ENCODE results near the gene GALM.
"Not testable (repeated sequence)": the region's sequence is repeated elsewhere in the genome, so short reads cannot be mapped to it uniquely, and the experiment has no call there.

Gene GALM

DNA sequence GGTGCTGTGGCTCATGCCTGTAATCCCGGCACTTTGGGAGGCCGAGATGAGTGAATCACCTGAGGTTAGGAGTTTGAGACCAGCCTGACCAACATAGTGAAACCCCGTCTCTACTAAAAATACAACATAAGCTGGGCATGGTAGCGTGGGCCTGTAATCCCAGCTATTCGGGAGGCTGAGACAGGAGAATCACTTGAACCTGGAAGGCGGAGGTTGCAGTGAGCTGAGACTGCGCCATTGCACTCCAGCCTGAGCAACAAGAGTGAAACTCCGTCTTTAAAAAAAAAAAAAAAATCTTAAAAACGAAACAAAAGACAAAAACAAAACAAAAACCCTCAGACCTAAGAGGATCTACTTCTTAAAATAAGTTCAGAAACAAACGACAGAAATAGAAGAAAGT is 16.7 kb downstream of the GALM start:
- DNase-seq, result not testable (repeated sequence)

DNA sequence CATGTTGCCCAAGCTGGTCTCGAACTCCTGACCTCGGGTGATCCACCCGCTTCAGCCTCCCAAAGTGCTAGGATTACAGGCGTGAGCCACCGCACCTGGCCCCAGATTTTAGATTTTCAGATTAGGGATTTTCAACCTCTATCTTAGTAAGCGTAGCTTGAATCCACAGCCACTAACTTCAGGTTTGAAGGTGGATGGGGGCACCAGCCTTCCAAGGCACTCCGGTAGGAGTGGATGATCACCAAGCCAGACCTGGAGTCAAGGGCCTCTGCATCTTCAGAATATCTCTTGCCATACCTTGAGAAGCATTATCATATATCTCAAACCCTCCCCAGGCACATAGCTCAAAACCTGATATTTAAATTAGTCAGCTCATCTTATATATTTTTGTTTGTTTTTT is 17.9 kb downstream of the GALM start:
- DNase-seq, result no peak

DNA sequence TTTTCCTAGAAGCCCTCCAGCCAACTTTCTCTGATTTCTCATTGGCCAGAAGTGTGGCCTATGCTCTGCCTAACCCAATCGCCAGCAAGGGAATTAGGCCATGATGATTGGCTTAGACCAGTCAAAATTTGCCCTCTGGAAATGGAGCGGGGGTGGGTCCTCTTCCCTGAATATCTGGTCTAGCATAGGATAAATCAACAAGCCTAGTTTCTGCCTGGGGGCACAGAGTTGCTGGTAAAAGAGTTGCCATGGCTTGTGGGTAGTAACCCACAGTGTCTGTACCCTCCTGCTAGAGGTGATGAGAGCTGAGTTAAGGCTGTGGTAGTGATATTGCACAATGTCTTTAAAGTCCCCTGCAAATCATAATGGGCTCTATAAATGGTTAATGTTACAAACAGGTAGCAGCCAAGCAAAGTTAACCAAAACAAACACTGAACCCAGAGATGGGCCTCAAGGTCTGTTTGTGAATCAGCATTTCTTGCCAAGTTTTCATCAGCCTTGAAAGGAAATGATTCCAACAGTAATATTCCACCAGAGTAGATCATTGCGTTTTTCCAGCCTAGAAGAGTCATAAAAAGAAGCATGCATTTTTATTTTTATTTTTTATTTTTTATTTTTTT is 19.3 kb downstream of the GALM start:
- DNase-seq, result no peak

GRCh38 chr2:38690499-38691420 is 24.8 kb downstream of the GALM start:
- no peak for DNase-seq

DNA sequence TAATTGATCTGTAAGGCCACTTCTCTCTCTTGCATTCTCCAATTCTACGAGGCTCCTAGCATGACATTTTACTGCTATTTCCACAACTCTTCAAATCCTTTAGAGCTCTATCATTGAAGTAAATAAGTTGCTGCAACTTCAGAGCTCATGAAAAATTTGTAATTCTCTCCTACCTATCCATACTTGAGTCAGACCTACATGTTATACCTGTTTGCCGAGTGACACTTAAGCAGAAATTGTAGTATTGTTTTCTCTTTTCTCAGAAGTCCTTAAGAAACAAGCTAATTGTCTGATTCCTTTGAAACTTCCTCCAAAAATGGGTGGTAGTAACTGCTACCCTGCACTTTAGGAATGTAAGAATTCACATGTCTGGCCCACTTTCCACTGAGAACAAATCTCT is 26.1 kb downstream of the GALM start:
- DNase-seq, result no peak

DNA sequence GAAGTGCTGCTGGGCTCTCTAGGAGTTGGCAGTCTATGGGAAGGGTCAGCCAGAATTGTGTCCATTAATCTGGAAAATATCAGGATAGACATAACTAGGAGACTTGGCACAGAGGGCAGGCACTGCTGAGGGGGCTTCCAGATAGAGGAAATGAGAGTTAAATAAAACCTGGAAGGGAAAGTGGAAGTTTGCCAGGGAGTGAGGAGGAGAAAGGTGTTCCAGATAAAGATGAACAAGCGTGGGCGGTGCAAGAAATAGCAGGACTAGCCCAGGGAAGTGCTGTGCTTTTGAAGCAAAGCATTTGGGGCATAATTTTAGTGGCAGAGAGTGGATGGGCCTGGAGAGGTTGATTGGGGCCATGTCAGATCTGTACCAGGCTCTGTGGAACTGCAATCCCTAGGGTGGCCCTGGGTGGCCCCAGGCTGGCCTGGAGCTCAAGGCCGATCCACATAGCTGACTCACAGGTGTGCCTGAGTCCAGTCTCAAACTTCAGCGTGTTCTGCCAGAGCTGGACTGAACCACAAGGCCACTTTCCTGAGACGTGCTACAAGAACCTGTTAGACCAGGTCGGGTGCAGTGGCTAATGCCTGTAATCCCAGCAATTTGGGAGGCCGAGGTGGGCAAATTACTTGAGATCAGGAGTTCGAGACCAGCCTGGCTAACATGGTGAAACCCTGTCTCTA is 26.9 kb downstream of the GALM start:
- no peak for DNase-seq

- no peak for DNase-seq
Measured at GRCh38 chr2:38697116-38697840, 31.4 kb downstream of the GALM start.

- DNase-seq, result no peak
Measured at GRCh38 chr2:38698467-38699003, 32.6 kb downstream of the GALM start.

DNA sequence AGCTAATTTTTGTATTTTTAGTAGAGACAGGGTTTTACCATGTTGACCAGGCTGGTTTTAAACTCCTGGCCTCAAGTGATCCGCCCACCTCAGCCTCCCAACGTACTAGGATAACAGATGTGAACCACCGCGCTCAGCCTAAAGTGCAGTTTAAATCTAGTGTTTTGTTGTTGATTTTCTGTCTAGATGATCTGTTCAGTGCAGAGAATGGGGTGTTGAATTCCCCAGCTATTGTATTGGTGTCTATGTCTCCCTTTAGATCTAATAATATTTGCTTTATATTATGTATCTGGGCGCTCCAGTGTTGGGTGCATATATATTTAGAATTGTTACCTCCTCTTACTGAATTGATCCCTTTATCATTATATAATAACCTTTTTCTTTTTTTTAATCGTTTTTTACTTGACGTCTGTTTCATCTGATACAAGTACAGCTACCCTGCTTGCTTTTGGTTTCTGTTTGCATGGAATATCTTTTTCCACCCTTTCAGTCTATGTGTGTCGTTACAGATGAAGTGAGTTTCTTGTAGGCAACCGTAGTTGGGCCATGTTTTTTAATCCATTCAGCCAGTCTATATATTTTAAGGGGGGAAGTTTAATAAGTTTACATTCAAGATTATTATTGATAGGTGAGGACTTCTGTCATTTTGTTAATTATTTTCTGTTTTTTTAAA is 34.3 kb downstream of the GALM start:
- DNase-seq, result no peak

DNA sequence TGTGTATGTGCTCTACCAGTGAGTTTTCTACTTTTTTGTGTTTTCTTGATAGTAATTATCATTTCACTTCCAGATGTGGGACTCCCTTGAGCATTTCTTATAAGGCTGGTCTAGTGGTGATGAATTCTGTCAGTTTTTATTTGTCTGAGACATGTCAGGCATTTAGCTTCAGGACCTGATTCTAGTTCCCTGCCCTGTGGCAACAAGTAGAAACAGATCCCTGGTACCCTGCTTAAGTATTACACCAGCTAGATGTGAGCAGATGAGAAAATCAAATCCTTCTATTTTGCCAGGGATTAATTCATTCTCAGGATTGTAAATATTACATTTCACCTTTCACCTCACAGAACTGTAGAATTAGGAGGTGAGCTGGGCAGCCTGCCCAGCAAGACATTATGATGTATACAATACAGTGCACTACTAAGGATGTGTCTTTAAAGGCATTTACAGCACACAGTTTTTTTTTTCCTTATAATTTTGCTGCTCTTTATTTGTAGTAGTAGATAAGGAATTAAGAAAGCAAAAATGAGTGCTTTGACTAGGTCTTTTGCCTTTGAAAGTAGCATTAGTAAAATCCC is 35.1 kb downstream of the GALM start:
- DNase-seq, result no peak

GRCh38 chr2:38701542-38701941 is 35.6 kb downstream of the GALM start:
- DNase-seq, result no peak

DNA sequence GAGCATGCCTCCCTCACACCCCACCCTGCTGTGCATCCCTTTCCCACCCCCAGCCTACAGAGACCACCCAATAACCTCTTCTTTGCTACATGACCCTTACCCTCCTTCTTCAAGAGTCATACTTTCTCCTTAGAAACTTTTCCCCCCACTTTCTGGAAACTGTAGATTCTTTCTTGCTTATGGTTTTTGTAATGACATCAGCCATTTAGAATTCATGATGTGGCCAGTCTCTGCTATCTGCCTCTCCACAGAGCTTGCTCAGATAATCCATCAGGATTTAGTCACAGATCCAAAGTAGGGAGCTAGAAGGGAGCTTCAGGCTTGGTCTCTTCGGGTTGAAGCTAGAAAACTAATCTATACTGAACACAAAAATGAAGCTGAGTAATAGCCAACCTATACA is 36.5 kb downstream of the GALM start:
- no peak for DNase-seq

GRCh38 chr2:38703336-38703735 is 37.4 kb downstream of the GALM start:
- not testable (repeated sequence) for DNase-seq

DNA sequence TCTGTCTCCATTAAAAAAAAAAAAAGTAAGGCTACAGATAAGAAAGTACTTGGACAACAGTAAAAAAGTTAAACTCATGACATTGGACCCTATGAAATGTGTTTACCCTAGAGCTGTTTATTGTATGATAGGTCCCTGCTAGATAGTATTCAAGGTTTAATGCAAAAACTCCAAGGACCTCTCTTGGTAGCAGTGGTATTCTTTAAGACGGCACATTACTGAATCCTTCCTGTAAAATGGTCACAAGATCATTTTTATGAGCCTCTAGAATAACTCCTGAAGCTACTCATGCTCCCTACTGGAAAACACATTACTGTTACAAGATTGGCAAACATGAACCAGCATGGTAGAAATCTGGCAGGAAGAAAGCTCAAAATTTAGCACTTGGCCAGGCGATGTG is 38.8 kb downstream of the GALM start:
- no peak for DNase-seq

DNA sequence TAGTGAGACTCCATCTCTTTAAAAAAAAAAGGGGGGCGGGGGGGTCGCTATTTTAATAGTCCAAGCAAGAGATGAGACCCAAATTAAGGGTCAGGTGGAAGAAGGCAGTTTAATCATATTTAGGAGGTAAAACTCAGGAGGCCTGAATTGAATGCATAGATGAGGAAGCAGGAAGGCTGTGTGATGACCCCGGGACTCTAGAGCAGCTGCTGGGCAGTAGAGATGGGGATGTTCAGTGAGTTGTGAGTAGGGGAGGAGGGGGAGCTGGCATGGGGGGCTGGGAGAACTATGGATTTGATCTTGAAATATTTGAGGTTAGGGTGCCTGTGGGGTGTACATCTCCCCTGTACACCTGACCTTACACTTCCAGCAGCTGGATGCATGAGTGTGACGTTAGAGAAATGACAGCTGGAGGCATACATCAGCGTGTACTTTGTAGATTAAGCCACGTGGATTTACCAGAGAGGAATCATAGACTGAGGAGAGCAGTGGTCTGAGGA is 41.0 kb downstream of the GALM start:
- no peak for DNase-seq

- not testable (repeated sequence) for DNase-seq
Measured at GRCh38 chr2:38708491-38708890, 42.6 kb downstream of the GALM start.

DNA sequence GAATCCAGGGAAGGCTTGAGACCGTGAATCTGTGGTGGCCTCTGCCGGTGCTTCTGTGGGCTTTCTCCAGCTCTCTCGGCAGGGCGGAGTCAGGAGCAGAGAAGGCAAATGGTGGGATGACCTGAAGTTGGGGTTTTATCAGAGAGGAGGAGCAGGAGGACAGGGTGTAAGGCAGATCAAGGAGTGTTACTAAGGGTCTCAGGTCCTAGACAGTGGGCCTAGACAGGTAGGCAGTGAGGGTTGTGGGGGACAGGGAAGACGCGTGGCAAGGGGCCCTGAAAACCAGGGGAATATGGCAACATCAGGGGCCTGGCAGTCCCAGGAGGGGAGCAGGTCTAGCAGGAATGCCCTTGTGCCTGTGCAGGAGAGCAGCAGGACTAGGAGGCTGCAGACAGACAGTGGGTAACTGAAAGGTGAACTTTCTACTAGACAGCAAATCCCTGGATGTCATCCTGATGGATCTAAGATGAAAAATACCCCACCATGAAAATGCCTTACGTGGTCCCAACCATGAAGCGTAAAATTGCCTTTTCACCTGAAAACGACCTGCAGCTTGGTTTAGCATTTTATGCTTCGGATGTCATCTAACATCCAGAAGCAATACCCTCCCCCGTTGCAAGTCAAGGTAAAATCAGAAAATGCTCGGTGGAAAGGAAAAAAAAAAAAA is 43.1 kb downstream of the GALM start:
- no peak for DNase-seq

GRCh38 chr2:38709567-38710194 is 43.8 kb downstream of the GALM start:
- DNase-seq, result no peak

DNA sequence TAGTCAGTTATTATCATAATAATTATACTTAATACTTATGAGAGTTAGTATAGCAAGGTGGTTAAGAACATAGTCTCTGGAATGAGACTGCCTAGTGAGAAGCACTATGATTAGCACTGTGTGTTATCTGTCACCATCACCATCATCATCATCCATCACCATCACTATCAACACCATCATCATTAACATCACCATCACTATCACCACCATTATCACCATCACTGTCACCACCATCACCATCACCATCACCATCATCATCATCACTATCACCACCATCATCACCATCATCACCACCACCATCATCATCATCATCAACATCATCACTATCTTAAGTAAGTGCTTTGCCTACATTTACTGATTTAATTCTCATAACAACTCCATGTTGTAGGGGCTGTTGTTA is 45.6 kb downstream of the GALM start:
- DNase-seq, result no peak

DNA sequence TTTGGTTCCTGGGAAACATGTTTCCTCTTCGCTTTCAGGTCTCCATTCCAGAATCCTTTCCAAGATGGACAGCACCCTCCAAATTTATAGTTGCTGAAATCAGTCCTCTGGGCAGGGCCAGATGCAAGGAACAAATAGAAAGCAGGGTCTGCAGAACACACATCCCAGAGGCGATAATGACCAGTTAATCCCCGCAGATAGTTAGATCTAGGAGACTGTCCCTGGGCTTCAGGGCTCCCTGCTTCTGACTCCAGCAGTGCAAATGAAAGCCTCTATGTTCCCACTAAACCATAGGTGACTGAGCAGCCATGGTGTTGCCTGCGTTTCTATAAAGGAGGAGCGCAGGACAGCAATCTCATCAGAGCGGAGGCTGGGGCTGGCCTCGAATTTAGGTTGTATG is 46.5 kb downstream of the GALM start:
- no peak for DNase-seq

DNA sequence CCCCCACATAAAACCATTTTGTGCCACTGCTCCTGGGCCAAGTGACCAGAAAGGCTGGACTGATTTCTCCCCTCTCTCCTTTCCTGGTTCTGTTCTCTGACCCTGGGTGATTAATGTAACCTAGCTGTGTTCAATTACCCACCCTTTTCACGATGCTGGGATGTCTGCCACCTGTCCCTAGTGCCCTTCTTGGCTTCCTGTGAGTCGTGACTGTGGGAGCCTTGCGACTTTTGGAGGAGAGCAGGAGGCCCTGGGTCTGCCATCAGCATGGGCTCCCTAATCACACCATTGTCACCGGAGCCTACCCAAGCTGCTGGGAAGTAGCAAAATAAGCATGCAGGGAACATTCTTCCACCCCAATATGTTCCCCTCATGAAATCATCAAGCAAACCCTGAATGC is 47.0 kb downstream of the GALM start:
- no peak for DNase-seq
